GM12878 (cell line): Measurements from ENCODE around the gene SCAI. TPM values are rescaled to one million over a fixed set of nuclear protein-coding genes. Genes with fewer than 3 reads are reported as not detected.

Source experiments
- ATAC-seq: fragments of 200-7000 bp; cut with Tn5 transposase; 3 replicates; pipeline ENCODE4 v1.9.1; 2020; ENCODE audit warnings: mild to moderate bottlenecking, moderate library complexity
- BruUV-seq: library from RNA; stranded (reverse); fragments of 400-500 nt; replicated peaks from 2 replicates; lab custom pipeline; 2021; lab: Mats Ljungman, UMichigan
- CTCF ChIA-PET: fragments of 300-600 bp; sonication (Branson Sonifier 250); formaldehyde crosslinking; extraction: SDS; loops from one replicate; lab custom pipeline; 2021; ENCODE audit warnings: inconsistent platforms; lab: Yijun Ruan, JAX
- POLR2A ChIA-PET: fragments of 350-600 bp; formaldehyde crosslinking; extraction: SDS; loops from one replicate; lab custom pipeline; 2021; ENCODE audit warnings: inconsistent platforms; lab: Charles Lee
- RAD21 ChIA-PET: fragments of 300-600 bp; sonication (Branson Sonifier 250); formaldehyde crosslinking; loops from one replicate; lab custom pipeline; 2023; ENCODE audit warnings: antibody characterized with exemption; ENCODE audit not compliant: unreplicated experiment; lab: Charles Lee
- SMC1A ChIA-PET: fragments of 300-600 bp; sonication (Branson Sonifier 250); formaldehyde crosslinking; loops from one replicate; lab custom pipeline; 2023; ENCODE audit not compliant: unreplicated experiment, uncharacterized antibody; lab: Charles Lee
- DNase-seq: peaks from one replicate; pipeline ENCODE4 v3.0.0-alpha.2; 2011; ENCODE audit warnings: low read depth, low spot score
- FAIRE-seq: peaks from 3 replicates; lab custom pipeline; 2011; peaks lifted over from hg19 to GRCh38; lab: Jason Lieb, UNC
- H2AFZ ChIP-seq: 2 replicates; pipeline ENCODE4 v1.6.0; 2011; ENCODE audit warnings: low read depth, low read length, control low read depth; ENCODE audit not compliant: control insufficient read depth
- H3K27ac ChIP-seq: 2 replicates; pipeline ENCODE4 v1.5.1; 2011; ENCODE audit warnings: control low read depth; ENCODE audit not compliant: control insufficient read depth, insufficient read depth
- H3K27me3 ChIP-seq, 2 experiments: replicated peaks in 1 of 2; 2 replicates each; pipeline versions ENCODE4 v1.6.0 to v1.6.1; 2011; ENCODE audit warnings: low read length in 1 of 2; ENCODE audit not compliant: control insufficient read depth in 2 of 2, insufficient read depth in 2 of 2
- H3K36me3 ChIP-seq, 2 experiments: 2 replicates each; pipeline ENCODE4 v1.5.1; 2011; ENCODE audit warnings: low read length in 1 of 2; ENCODE audit not compliant: control insufficient read depth in 2 of 2, insufficient read depth in 2 of 2
- H3K4me1 ChIP-seq: 2 replicates; pipeline ENCODE4 v1.6.1; 2011; ENCODE audit warnings: mild to moderate bottlenecking, low read length, moderate library complexity, mixed read lengths; ENCODE audit not compliant: control insufficient read depth, insufficient read depth
- H3K4me2 ChIP-seq: 2 replicates; pipeline ENCODE4 v1.6.0; 2011; ENCODE audit warnings: control low read depth; ENCODE audit not compliant: control insufficient read depth, insufficient read depth
- H3K4me3 ChIP-seq: fragments of 200-600 bp; sonication (generic); 2 replicates; pipeline ENCODE4 v1.5.1; 2016
- H3K79me2 ChIP-seq: 2 replicates; pipeline ENCODE4 v1.6.0; 2011; ENCODE audit warnings: low read length; ENCODE audit not compliant: control insufficient read depth, insufficient read depth
- H3K9ac ChIP-seq: 2 replicates; pipeline ENCODE4 v1.8.0; 2011; ENCODE audit warnings: low read length, control low read depth, mixed read lengths; ENCODE audit not compliant: control insufficient read depth, insufficient read depth
- H3K9me3 ChIP-seq: replicated peaks from 3 replicates; pipeline ENCODE4 v1.5.1; 2011; ENCODE audit warnings: mild to moderate bottlenecking, low read length; ENCODE audit not compliant: control insufficient read depth, insufficient read depth
- H4K20me1 ChIP-seq: 2 replicates; pipeline ENCODE4 v1.6.0; 2011; ENCODE audit not compliant: control insufficient read depth, insufficient read depth
- BCL3 ChIP-seq: IDR thresholded peaks from 2 replicates; pipeline ENCODE4 v1.6.1; 2011; ENCODE audit warnings: borderline replicate concordance, low read depth, mild to moderate bottlenecking, moderate library complexity, low read length; ENCODE audit not compliant: insufficient read depth, poor library complexity, severe bottlenecking
- BRCA1 ChIP-seq: IDR thresholded peaks from 2 replicates; pipeline ENCODE4 v1.6.1; 2011; ENCODE audit warnings: low read depth, low read length, improper control_type of control experiment
- CHD2 ChIP-seq: IDR thresholded peaks from 2 replicates; pipeline ENCODE4 v1.6.1; 2011; ENCODE audit warnings: low read depth, low read length, improper control_type of control experiment, borderline replicate concordance
- CUX1 ChIP-seq: IDR thresholded peaks from 2 replicates; pipeline ENCODE4 v1.6.1; 2012; ENCODE audit warnings: improper control_type of control experiment, low read depth, low read length; ENCODE audit not compliant: insufficient replicate concordance
- HDAC2 ChIP-seq: fragments of 200-600 bp; sonication (generic); IDR thresholded peaks from 2 replicates; pipeline ENCODE4 v1.6.1; 2017
- MTA3 ChIP-seq: IDR thresholded peaks from 2 replicates; pipeline ENCODE4 v1.6.1; 2012; ENCODE audit warnings: low read length, inconsistent platforms, borderline replicate concordance
- PAX5 ChIP-seq: IDR thresholded peaks from 2 replicates; pipeline ENCODE4 v1.6.1; 2011; ENCODE audit warnings: low read depth, low read length, borderline replicate concordance
- RAD51 ChIP-seq: fragments of 450-650 bp; IDR thresholded peaks from 2 replicates; pipeline ENCODE4 v1.6.1; 2016; ENCODE audit warnings: moderate library complexity, mild to moderate bottlenecking, inconsistent platforms
- TAF1 ChIP-seq: IDR thresholded peaks from 2 replicates; pipeline ENCODE4 v1.6.1; 2011; ENCODE audit warnings: mild to moderate bottlenecking, low read depth, low read length, borderline replicate concordance
- USF1 ChIP-seq: IDR thresholded peaks from 2 replicates; pipeline ENCODE4 v1.6.1; 2011; ENCODE audit warnings: borderline replicate concordance, low read depth, mild to moderate bottlenecking, moderate library complexity, mixed read lengths, low read length; ENCODE audit not compliant: insufficient read depth; ENCODE audit errors: extremely low read length
- WRNIP1 ChIP-seq: IDR thresholded peaks from 2 replicates; pipeline ENCODE4 v1.6.1; 2011; ENCODE audit warnings: low read depth, low read length, improper control_type of control experiment, borderline replicate concordance
- YY1 ChIP-seq: IDR thresholded peaks from 2 replicates; pipeline ENCODE4 v1.6.1; 2011; ENCODE audit warnings: low read depth, mild to moderate bottlenecking, low read length
- ZBTB11 ChIP-seq: fragments of 450-650 bp; formaldehyde crosslinking; IDR thresholded peaks from 2 replicates; pipeline ENCODE4 v1.5.0; 2022; ENCODE audit warnings: mild to moderate bottlenecking, missing genetic modification characterization
- WGBS: methylation state at CpG from one replicate; pipeline ENCODE4 v1.1.6; 2016; ENCODE audit warnings: low lambda C conversion rate; ENCODE audit not compliant: insufficient replicate concordance, insufficient coverage; ENCODE audit errors: missing lambda C conversion rate; 5-methylcytosine and 5-hydroxymethylcytosine counted together
- in situ Hi-C: fragments of 300-500 bp; cut with MboI; formaldehyde crosslinking; loops from 9 replicates; pipeline ENCODE4 v1.14.3; 2018; ENCODE audit warnings: mixed read lengths
- intact Hi-C: fragments of 100-400 bp; cut with micrococcal nuclease; formaldehyde crosslinking; loops from one replicate; pipeline ENCODE4 v1.14.2; 2022; ENCODE audit not compliant: unreplicated experiment
- polyA plus RNA-seq, 11 experiments: library from polyadenylated mRNA; depleted of rRNA in 4 of 11; unstranded in 6 of 11; stranded (reverse) in 5 of 11; fragments of >200 nt; fragmentation: Nextera tagmentation in 4 of 11; fragmentation: Illumina TruSeq in 1 of 11; extraction: Ambion mirVana in 4 of 11; extraction: Trizol in 1 of 11; gene quantifications; 1 replicate in 1 of 11; 2 replicates in 10 of 11; pipeline versions ENCODE4 v1.2.1 to v1.2.3, GENCODE V29; 2011 to 2016; ENCODE audit warnings: inconsistent platforms in 2 of 11, missing spikeins in 2 of 11, low read depth in 1 of 11
- total RNA-seq, 4 experiments: library from RNA; depleted of rRNA in 3 of 4; stranded (reverse); fragments of >200 nt in 3 of 4; fragmentation: Illumina TruSeq in 1 of 4; extraction: Trizol in 1 of 4; gene quantifications; 2 replicates each; pipeline versions ENCODE4 v1.2.1 to v1.2.3, GENCODE V29; 2013 to 2021

Gene SCAI
- total and polyA plus RNA-seq, 10 of the 15 experiments (the other 5 are each of a cell fraction or from before 2014, with no cell fraction given), result 0.52 to 8.8 (median 5.1) TPM

GRCh38 chr9:125079931-125080330 lies 63.4 kb downstream of the SCAI start:
- WGBS, result 89% methylated on average over 2 of the region's 2 CpGs
- FAIRE-seq (no peak), ATAC-seq (no peak), DNase-seq (no peak)
- H3K9ac ChIP-seq, result no peak overlapping the region
- BruUV-seq, result no TSS peak
- no peaks in the 10 kb centered on the region for H3K27me3 ChIP-seq
- H3K4me3 ChIP-seq, result no peak overlapping the region
- H3K79me2 ChIP-seq, result no peaks in the 10 kb centered on the region
- H3K4me2 ChIP-seq, result no peak overlapping the region
- RAD21 ChIA-PET, result no interaction called here
- CTCF ChIA-PET, result no interaction called here
- POLR2A ChIA-PET, result no interaction called here
- H3K27ac ChIP-seq, result no peak overlapping the region
- SMC1A ChIA-PET, result no interaction called here
- peaks cover 8% of the 10 kb centered on the region; the same call in 2 of the 3 replicates for H3K9me3 ChIP-seq
- no peak overlapping the region for H2AFZ ChIP-seq
- in situ Hi-C loops (no loop called here), intact Hi-C loops (no loop called here)
- no peaks in the 10 kb centered on the region; a peak in 2 of 4 replicates for H3K36me3 ChIP-seq
- no peaks in the 10 kb centered on the region for H4K20me1 ChIP-seq
- no peaks in the 10 kb centered on the region for H3K4me1 ChIP-seq
- no peak for TF ChIP-seq MTA3
- no peak for TF ChIP-seq WRNIP1
- TF ChIP-seq CHD2, result no peak
- TF ChIP-seq BRCA1, result no peak
- TF ChIP-seq PAX5, result no peak
- no peak for TF ChIP-seq YY1
- TF ChIP-seq BCL3, result no peak
- no peak for TF ChIP-seq USF1
- TF ChIP-seq CUX1, result no peak
- TF ChIP-seq ZBTB11 (CRISPR knock-in tag), result no peak
- no peak for TF ChIP-seq RAD51
- TF ChIP-seq HDAC2, result no peak
- TF ChIP-seq TAF1, result no peak
